Activated CD4-positive, alpha-beta T cell treated with anti-CD3 and anti-CD28 coated beads for 4 hours (primary cell): Measurements from ENCODE around the gene CD33.
"Not testable (repeated sequence)": the region's sequence is repeated elsewhere in the genome, so short reads cannot be mapped to it uniquely, and the experiment has no call there.

ENCODE experiments used
- DNase-seq, 2 donors: peaks; one replicate each; pipeline ENCODE4 v3.0.0-alpha.2; 2020

The CD33 gene

GRCh38 chr19:51224898-51225393 lies at the start of gene CD33:
Gene CD33 (plus strand): TSS chr19:51225080. CDS start chr19:51225119, 39 bp downstream.
- DNase-seq = not testable (repeated sequence)

DNA sequence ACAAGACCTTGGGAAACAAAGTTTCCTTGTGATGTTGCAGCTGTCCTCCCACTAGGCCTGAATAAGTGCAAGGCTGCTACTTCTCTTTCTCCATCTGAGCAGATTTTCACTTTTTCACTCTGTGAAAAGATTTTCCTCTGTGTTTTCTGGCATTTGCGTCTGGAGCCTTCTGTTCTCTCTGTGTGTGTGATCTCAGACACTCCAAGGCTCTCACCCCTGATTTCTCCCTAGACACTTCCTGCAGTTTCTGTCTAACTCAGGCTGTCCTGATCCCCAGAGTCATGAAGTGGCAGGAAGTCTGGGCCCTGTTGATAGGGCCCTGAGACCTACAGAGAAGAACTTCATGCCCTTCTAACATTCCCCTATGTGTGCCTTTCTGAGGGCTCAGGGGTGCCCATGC lies 45.6 kb upstream of the CD33 start:
- DNase-seq = no peak

GRCh38 chr19:51181377-51181912 lies 43.4 kb upstream of the CD33 start:
- DNase-seq = no peak

DNA sequence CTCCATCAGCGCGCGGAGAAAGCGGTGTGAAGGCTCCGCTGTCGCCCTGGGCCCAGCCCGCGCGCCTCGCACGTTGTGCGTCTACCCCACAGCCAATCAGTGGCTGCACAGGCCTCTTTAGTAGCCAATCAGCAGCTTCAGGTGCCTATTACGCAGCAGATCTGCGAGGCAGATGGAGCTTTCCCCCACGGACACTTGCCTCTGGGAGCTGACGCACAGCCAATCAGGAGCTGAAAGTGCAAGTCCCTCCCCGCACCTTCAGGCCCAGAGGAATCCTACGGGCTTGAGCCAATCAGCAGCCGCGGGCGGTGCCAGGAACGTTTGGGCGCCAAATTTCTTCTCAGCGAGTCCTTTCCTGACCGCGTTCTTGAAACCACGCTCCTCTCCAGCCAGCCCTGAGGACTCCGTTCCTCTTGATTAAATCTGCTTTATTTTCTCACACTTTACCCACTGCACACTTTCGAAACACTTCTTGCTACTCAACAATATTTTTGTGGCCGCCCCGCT lies 42.9 kb upstream of the CD33 start:
- DNase-seq = no peak

DNA sequence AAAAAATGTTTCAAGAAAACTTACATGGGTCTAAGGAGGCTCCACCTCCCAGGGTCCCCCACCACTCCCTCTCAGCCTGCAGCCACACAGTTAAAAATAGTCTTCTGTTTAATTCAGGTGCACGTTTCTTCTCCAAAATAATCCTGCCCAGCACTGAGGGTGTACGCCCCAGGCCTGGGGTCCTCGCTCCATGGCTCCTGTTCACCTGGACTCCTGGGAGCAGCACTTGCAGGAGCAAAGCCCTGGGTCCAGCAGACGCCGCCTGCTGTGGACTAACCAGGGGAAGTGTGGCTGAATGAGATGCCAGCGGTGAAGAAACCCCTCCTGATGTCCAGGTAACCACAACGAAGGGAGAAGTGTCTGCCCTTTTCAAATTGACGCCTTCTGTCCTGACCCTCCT lies 41.3 kb upstream of the CD33 start:
- DNase-seq = no peak

DNA sequence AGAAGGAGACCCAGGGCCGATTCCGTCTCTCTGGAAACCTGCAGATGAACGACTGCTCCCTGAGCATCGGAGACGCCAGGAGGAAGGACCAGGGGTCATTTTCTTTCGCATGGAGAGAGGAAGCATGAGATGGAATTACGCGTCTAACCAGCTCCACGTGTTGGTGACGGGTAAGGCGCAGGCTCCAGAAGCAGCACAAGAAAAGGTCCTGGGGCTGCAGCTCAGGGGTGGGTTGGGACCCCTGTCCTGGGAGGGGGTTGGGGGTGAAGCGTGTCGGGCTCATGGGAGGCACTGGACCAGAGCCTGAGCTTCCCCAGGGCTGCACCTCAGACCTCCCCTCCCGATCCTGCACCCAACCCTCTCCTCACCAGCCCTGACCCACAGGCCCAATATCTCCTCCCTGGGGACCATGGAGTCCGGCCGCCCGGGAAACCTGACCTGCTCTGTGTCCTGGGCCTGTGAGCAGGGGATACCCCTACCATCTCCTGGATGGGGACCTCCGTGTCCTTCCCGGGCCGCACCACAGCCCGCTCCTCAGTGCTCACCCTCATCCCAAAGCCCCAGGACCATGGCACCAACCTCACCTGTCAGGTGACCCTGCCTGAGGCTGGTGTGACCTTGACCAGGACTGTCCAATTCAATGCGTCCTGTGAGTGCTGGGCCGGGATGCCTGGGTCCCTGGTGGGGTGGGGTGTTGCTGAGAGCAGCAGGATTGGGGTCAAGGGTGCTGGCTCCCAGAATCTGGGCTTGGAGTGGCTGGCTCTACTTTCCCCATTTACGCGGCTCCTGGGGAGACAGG lies 39.6 kb upstream of the CD33 start:
- DNase-seq = no peak

DNA sequence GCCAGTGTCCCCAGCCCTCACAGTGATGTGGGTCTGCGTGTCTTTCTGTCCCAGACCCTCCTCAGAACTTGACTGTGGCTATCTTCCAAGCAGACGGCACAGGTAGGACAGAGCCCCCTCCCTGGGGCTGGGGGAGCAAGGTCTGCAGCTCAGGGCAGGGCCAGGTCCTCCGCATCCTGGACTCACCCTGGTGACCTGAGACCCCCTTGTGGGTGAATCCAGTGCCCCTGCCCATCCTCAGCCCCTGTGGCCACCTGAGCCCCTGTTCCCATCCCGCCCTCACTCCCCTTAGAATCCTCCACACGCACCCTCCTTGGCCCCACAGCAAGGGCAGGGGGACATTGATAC lies 39.0 kb upstream of the CD33 start:
- DNase-seq = no peak

DNA sequence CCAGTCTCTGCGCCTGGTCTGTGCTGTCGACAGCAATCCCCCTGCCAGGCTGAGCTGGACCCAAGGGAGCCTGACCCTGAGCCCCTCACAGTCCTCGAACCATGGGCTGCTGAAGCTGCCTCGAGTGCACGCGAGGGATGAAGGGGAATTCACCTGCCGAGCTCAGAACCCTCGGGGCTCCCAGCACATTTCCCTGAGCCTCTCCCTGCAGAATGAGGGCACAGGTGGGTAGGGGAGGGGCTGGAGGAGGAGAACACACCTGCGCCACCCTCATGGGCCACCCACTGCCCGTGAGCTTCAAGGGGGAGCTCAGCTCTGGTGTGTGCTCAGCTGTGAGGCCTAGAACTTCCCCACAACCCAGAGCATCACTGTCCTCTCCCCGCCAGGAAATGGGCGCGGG lies 38.6 kb upstream of the CD33 start:
- no peak for DNase-seq

GRCh38 chr19:51187395-51188226 lies 37.3 kb upstream of the CD33 start:
- DNase-seq = no peak

- DNase-seq = no peak
Measured at GRCh38 chr19:51188227-51188559, 36.7 kb upstream of the CD33 start.

DNA sequence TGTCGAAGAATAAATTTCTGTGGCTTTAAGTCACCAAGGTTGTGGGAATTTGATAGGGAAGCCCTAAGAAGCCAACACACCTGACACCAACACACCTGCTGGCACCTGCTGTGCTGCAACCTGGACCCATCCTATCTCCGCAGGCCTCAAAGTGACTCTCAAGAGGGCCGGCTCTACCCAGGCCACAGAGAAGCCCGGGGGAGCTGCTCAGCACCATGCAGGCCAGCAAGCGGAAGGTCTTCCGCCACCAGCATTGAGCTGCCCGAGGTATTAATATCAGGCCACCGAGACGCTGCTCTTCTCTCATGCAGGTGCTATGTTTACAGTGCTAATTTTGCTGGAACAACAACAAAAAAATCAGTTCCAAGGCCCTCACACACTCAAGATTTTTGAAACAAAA lies 32.2 kb upstream of the CD33 start:
- DNase-seq = no peak

DNA sequence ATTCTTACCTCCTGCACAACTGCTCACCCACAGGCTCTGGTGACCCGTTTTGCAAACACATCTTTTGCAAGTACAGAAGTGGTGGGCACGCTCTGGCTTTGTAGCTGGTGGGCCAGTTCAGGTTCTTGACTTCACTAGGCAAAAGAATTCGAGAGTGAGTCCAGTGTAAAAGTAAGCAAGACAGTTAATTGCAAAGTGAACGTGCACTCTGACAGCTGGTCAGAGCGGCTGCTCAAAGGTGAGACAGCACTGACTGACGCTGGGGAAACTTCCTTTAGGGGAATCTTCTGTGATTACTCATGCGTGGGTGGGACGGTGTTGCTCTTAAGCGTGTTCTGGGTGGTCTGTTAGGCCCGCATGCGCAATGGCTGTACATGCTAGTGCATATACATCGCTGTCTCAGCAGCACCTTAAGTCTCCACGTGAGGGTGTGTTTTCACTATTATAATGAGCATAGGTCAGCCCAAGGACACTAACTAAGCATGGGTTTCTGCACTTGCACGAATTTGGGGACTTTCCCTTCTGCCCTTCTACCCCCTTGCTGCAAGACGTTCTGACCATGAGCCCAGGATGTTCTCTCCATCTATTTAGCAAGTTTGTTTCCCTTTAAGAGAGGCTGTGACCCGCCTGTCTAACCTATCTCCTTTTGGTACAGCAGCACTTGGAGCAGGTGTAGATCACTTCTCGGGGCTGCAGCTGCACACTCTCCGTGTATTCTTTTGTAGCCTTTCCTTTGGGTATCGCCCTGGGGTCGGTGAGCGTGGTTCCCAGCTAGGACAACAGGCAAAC lies 30.2 kb upstream of the CD33 start:
- DNase-seq = no peak

DNA sequence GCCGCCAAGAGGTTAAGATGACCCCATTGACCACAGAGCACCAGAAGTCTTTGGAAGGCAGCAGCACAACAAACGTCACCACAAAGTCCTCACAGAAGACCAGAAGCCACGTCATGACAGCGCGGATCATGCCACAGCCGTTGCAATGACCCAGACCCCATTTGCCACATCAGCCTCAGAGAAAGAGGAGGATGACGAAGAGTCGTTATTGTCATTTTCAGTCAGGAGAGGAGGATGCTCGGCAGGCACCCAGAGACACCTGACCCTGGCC lies 29.6 kb upstream of the CD33 start:
- DNase-seq = no peak

DNA sequence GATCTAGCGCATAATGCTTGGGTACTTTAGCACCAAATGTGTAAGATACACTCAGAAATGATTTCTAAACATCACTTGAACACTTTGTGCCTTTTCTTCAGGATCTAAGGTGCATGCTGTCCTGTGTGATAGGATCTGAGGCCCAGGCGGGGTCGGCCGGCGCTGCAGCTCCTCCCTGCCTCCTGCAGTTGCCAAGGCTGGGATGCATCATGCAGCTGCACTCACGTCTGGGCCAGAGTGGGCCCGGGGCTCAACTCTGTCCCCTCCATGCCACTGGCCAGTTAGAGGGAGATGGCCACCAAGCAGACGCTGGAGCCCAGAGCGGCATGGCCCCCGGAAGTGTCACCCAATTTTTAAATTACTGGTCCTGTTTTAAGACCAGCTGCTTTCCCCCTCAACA lies 29.3 kb upstream of the CD33 start:
- no peak for DNase-seq

DNA sequence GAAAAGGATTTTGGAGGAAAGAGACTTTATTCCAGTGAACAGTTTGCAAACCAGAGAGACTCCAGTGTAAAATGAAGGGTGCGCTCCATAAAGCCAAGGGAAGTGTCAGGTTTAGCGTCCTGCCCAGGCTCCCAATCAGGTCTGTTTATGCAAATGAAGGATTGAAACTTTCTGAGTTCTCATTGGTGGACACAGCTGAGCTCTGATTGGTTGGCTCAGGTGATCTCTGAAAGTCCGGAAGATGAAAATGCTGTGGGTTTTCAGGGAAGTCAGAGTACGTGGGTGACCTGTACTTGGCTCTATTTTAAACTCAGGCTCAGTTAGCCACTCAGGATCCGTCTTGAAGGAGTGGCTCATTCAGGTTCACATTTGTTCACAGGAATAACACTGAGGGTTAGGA lies 28.7 kb upstream of the CD33 start:
- no peak for DNase-seq

DNA sequence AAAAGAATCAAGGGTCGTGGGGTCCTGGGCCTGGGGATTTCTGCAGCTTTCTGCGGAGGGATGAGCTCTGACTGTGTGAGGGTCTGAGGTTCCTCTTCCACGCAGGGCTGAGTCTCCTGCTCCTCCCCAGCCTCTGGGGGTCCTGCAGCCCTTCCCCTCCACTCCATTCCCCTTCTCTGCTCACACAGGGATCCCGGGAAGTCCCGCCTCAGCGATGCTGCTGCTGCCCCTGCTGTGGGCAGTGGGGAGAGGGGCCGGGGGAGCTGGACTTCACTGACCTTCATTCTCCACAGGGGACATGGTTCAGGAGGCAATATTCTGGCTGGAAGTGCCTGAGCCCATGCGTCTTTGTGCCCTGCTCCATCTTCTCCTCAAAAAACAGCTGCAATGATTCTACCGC lies 26.2 kb upstream of the CD33 start:
- DNase-seq = no peak

- no peak for DNase-seq
Measured at GRCh38 chr19:51200071-51200666, 24.7 kb upstream of the CD33 start.

DNA sequence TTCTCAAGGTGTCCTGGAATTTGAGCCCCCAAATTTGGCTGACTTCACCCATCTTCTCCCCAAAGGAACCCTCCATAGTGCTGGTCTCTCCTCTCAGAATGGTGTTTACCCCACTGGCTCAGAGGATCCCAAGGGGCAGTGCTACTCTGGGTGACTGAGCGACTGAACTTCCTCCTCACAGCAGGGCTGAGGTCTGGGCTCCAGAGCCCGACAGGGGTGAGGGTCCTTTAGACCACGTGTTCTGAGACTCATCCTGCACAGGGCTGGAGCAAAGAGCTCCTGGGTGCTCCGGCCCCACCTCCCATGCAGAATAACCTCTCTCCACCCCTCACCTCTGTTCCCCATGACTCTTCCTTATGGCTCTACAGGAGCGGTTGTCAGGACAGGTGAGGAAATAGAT lies 23.2 kb upstream of the CD33 start:
- DNase-seq = no peak

DNA sequence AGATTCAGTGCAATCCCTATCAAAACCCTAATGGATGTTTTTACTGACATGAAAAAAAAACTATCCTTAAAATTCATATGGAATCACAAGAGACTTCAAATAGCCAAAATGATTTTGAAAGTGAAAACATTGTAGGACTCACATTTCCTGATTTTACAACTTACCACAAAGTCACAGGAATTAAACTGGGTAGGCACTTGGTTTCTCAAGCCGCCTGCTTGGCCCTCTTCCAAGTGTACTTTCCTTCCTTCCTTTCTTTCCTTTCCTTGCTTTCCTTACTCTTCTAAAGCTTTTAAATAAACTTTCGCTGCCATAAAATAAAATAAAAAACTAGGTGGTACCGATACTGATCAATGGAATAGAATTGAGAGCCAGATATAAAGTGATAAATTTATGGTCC lies 21.0 kb upstream of the CD33 start:
- no peak for DNase-seq

DNA sequence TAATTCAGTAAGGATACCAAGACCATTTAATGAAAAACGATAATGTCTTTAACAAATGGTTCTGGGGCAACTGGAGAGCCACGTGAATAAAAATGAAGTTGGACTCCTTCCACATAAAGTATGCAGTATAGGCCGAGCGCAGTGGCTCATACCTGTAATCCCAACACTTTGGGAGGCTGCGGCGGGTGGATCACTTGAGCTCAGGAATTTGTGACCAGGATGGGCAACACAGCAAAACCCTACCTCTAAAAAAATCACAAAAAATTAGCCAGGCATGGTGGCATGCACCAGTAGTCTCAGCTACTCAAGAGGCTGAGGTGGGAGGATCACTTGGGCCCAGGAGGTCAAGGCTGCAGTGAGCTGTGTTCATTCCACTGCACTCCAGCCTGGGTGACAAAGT lies 20.6 kb upstream of the CD33 start:
- DNase-seq = no peak

- DNase-seq = no peak
Measured at GRCh38 chr19:51207747-51208146, 17.1 kb upstream of the CD33 start.

DNA sequence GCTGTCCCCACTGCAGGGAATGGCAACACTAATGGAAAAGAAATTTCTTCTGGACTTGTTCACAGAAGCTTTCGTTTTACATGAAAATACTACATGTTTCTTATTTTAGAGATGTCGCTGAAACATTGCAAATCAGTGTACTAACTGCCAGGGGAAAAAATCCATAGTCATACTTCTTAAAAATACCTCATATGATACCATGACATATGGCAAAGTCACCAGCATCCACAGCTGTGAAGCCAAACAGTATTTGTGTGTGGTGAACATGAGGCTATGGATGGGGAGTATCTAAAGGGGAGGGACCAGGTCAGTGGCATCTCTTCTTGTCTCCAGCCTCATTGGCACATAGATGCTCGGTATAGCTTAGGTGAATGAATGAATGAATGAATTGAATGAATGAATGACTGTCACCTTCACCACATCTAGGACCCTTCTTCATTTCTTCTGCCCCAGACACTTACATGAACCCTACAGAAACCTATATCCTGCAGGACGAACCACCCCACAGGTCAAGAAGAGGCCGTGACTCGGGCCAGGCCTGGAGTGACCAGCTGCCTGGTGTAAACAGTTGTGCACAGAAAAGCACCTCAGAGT lies 14.6 kb upstream of the CD33 start:
- no peak for DNase-seq
